ENCODE results near the gene CCDC6.

- TF ChIP-seq EZH2 (IDR thresholded peaks at IDR 0.05; ENCODE audit: low read depth) (no peak), CTCF (conservative IDR thresholded peaks at IDR 0.05) (no peak)
Measured at GRCh38 chr10:59820471-59820870, 85.9 kb downstream of the CCDC6 start.
